GM20000 (cell line): ENCODE data around the gene FSTL4.

ENCODE experiments used
- DNase-seq: peaks from one replicate; pipeline ENCODE4 v3.0.0; 2012; ENCODE audit warnings: low spot score
- CTCF ChIP-seq: IDR thresholded peaks from 2 replicates; pipeline ENCODE4 v1.5.1; 2012; ENCODE audit warnings: mild to moderate bottlenecking, control low read depth; ENCODE audit errors: extremely low read depth, missing control alignments

Gene FSTL4

GRCh38 chr5:133154274-133155075 lies 457.9 kb downstream of the FSTL4 start:
- no peak for DNase-seq
- TF ChIP-seq CTCF: no peak

- no peak for DNase-seq
- no peak for TF ChIP-seq CTCF
Measured at GRCh38 chr5:133150909-133151544, 461.3 kb downstream of the FSTL4 start.

- no peak for DNase-seq
- no peak for TF ChIP-seq CTCF
Measured at GRCh38 chr5:133149345-133149744, 463.0 kb downstream of the FSTL4 start.

- DNase-seq: no peak
- TF ChIP-seq CTCF: no peak
Measured at GRCh38 chr5:133147815-133148567, 464.4 kb downstream of the FSTL4 start.

- no peak for DNase-seq
- no peak for TF ChIP-seq CTCF
Measured at GRCh38 chr5:133147411-133147810, 464.9 kb downstream of the FSTL4 start.
